Adipocyte (in vitro differentiated cells): ENCODE measurements around the gene AAK1.

ENCODE experiments used
- DNase-seq: peaks from one replicate; pipeline ENCODE4 v3.0.0-alpha.2; 2015; ENCODE audit warnings: low read depth
- H3K27me3 ChIP-seq: replicated peaks from 2 replicates; pipeline ENCODE4 v1.7.0; 2013; ENCODE audit warnings: mild to moderate bottlenecking, low read length, moderate library complexity; ENCODE audit not compliant: control insufficient read depth, insufficient read depth
- H3K36me3 ChIP-seq: 2 replicates; pipeline ENCODE4 v1.7.0; 2013; ENCODE audit warnings: low read length, mild to moderate bottlenecking, moderate library complexity; ENCODE audit not compliant: control insufficient read depth, insufficient read depth, severe bottlenecking
- H3K4me1 ChIP-seq: 2 replicates; pipeline ENCODE4 v1.7.0; 2013; ENCODE audit warnings: mild to moderate bottlenecking, low read length, moderate library complexity; ENCODE audit not compliant: control insufficient read depth, insufficient read depth
- H3K4me3 ChIP-seq: 2 replicates; pipeline ENCODE4 v1.7.0; 2013; ENCODE audit warnings: mild to moderate bottlenecking, low read length, moderate library complexity
- H3K9ac ChIP-seq: 2 replicates; pipeline ENCODE4 v1.7.0; 2013; ENCODE audit warnings: mild to moderate bottlenecking, low read length, moderate library complexity
- H3K9me3 ChIP-seq: 2 replicates; pipeline ENCODE4 v1.7.0; 2013; ENCODE audit warnings: mild to moderate bottlenecking, low read length, moderate library complexity; ENCODE audit not compliant: control insufficient read depth

The AAK1 gene

DNA sequence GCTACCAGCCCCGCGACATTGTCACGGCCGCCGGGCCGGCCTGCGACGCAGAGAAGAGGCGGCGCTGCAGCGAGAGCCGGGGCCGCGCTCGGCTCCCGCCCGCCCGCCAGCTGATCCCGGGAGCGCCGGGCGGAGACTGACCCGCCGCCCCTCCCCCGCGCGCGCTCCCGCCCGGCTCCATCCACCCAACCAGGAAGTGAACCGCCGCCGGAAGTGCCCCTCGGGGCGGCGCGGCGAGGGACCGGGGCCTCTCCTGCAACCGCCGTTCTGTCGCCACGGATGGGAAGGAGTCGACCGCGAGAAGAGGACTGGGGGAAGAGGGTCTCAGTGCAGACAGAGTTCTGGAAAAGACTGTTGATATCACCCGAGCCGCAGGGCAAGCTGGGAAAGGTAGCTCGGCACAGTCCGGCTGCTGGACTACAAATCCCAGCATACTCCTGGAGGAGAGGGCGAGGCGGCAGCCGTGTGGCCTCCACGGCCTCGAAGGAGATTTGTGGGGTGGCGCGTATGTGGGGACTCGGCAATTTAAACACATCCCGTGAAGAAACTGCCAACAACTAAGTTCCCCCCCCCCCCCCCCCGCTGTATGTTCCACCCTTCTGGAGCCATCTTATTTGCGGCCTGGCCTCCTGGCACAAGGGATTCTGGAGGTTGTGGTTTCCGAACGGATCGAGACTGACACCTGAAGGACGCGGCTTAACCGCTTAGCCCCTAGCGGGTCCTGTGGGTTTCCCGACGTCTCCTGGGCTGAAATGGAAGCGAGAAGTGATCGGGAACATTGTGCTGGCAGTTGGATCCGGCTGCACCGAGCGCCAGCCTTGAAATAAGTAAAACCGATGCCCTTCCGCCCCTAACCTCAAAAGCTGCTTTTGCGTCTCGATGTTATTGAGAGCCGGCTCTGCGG lies at the start of gene AAK1:
Gene AAK1 (minus strand): TSS at position 138 of the 904 bp plus-strand sequence. CDS start 699 bp downstream, outside the sequence.
- peak within 1 kb of the TSS; percentile 96 for H3K4me3 ChIP-seq
- no peaks in the 10 kb centered on the region for H3K36me3 ChIP-seq
- peak within 1 kb of the TSS; percentile 97 for H3K9ac ChIP-seq
- H3K4me1 ChIP-seq = peaks cover 39% of the 10 kb centered on the region
- no peaks in the 10 kb centered on the region for H3K27me3 ChIP-seq
- no peaks in the 10 kb centered on the region for H3K9me3 ChIP-seq
- DNase-seq = peak; percentile 96

DNA sequence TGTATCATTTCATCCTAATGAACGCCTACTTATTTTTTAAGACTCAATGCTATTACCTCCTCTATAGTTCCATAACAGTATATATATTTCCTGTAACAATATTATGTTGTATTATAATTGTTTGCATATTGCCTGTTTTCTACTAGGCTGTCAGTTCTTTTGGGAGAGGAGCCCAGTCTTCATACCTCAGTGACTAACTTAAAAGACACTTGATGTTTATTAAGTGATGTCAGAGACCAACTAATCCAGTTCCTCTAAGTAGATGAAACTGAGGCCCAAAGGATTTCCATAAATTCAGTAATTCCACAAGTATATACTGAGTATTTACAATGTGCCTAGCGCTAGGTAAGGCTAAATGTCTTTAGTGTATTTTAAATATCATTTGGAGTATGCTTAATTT lies 48.9 kb upstream of the AAK1 start:
- peak; percentile 59 for DNase-seq

DNA sequence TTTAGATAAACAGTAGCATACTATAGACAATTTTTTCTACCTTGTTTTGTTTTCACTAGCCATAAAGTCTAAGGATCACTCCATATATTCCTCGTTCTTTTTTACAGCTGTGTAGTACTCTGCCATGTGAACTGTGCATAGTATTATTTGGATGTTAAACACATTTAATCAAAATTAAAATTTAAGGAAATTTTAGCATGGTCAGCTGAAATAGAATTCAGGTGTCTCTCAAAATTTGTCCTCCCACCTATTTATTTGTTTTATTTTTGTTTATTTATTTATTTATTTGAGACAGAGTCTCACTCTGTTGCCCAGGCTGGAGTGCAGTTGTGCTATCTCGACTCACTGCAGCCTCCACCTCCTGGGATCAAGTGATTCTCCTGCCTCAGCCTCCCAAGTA lies 46.4 kb upstream of the AAK1 start:
- Histone ChIP-seq H3K9ac (no peak overlapping the region), H3K4me3 (no peak overlapping the region)

More for the DNA sequence above, 48.9 kb upstream of the AAK1 start:
- H3K9ac ChIP-seq = no peak overlapping the region
- no peaks in the 10 kb centered on the region for H3K27me3 ChIP-seq
- no peaks in the 10 kb centered on the region for H3K9me3 ChIP-seq
- H3K36me3 ChIP-seq = no peaks in the 10 kb centered on the region
- peaks cover 19% of the 10 kb centered on the region for H3K4me1 ChIP-seq
- no peak overlapping the region for H3K4me3 ChIP-seq

DNA sequence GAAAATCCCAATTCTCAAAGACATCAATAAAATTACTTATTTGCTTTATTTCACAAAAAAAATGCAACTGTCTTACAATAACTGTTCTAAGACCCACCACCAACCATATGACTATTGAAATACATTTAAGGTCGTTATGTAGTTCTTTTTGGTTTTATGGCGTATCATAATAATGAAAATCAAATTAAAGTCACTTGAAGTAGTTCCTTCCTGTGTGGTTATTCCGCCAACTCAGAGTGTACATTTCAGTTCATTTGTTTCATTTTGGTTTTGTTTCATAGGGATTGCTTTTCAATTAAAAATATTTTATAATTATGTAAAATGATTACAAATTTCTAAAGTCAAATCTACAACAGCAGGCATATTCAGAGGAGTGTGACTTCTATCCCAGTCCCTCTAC lies 45.9 kb upstream of the AAK1 start:
- Histone ChIP-seq H3K9ac (no peak overlapping the region), H3K36me3 (no peaks in the 10 kb centered on the region), H3K4me3 (no peak overlapping the region), H3K9me3 (no peaks in the 10 kb centered on the region), H3K27me3 (no peaks in the 10 kb centered on the region), H3K4me1 (peaks cover 11% of the 10 kb centered on the region)
- DNase-seq = no peak

More for the DNA sequence above, 46.4 kb upstream of the AAK1 start:
- Histone ChIP-seq H3K27me3 (no peaks in the 10 kb centered on the region), H3K4me1 (peaks cover 14% of the 10 kb centered on the region), H3K36me3 (no peaks in the 10 kb centered on the region), H3K9me3 (no peaks in the 10 kb centered on the region)
- DNase-seq = no peak

DNA sequence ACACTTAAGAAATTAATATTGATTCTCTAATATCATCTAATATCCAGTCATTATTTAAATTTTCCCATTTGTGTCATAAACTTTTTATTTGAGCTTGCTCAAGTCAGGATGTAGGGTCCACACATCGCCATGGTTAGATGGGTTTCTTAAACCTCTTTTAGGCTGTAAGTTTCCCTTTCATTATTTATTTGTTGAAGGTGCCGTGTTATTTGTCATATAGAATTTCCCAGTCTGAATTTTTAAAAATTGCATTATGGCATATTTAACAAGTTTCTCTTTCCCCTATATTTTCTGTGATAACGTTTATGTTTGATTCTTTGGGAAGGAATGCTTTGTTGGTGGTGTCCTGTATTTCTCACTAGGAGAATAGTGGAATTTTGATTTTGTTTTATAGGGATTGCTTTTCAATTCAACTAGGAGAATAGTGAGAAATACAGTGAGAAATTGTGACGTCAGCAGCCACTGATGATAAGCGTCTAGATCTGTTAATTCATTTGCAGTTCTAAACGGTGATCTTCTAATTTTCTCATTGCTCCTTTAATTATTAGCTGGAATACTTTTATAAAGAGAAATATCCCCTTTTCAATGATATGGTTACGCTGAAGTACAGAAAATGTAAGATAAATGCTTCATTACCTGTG lies 44.6 kb upstream of the AAK1 start:
- H3K27me3 ChIP-seq = no peaks in the 10 kb centered on the region
- H3K9me3 ChIP-seq = no peaks in the 10 kb centered on the region
- no peak overlapping the region for H3K4me3 ChIP-seq
- no peaks in the 10 kb centered on the region for H3K36me3 ChIP-seq
- no peak overlapping the region for H3K9ac ChIP-seq
- no peak for DNase-seq
- peaks cover 14% of the 10 kb centered on the region for H3K4me1 ChIP-seq

DNA sequence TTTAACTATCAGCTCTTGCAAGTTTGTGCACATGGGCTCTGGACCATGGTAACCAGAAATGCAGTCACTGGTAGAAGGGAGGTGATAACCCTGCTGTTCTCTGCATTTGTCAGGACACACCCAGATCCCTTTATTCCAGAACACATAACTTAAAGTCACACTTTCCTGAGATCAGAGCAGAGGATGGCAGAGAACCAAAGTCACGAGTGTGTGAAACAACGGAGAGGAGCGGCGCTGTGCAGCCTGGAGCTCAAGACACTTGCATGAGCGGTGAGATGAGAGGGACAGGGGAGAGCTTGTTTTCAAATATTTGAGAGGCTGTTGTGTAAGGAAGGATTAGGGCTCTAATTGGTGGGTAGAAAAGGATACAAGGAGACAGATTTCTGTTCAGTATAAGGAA lies 43.3 kb upstream of the AAK1 start:
- Histone ChIP-seq H3K9ac (no peak overlapping the region), H3K4me3 (no peak overlapping the region), H3K27me3 (no peaks in the 10 kb centered on the region), H3K4me1 (peaks cover 15% of the 10 kb centered on the region), H3K36me3 (no peaks in the 10 kb centered on the region), H3K9me3 (no peaks in the 10 kb centered on the region)
- no peak for DNase-seq

DNA sequence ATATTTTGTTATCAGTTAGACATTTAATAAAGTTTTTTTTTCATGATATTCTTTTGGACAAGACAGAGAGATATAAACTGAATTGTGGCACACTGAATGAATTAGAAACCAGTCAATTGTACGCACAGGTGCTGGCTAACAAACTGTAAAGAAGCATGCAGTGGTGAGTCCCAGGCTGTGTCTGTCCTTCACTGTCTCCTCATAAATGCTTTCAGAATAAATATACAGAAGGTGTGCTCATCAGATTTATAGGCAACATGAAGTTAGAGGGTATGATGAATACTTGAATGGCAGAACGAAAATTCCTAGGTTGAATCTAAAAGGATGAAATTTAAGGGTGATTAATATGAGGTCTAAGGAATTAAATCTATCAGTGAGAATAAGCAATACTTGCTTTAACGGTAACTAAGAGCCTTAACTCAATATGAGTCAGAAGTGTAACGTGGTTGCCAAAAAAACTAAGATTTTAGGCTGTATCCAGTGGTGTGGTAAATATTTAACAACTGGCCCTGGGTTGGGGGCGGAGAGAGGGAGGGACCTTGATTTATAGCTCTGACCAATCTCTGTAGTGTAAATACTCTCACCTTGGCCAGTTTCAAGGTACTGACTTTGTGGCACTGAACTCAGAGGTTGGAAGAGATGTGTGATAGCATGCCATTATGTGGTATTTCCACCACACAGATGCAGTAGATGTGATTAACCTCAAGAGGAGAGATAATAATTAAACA lies 41.9 kb upstream of the AAK1 start:
- no peak for DNase-seq
- Histone ChIP-seq H3K9me3 (no peaks in the 10 kb centered on the region), H3K9ac (no peak overlapping the region), H3K36me3 (no peaks in the 10 kb centered on the region), H3K4me1 (peaks cover 15% of the 10 kb centered on the region), H3K4me3 (no peak overlapping the region), H3K27me3 (no peaks in the 10 kb centered on the region)

DNA sequence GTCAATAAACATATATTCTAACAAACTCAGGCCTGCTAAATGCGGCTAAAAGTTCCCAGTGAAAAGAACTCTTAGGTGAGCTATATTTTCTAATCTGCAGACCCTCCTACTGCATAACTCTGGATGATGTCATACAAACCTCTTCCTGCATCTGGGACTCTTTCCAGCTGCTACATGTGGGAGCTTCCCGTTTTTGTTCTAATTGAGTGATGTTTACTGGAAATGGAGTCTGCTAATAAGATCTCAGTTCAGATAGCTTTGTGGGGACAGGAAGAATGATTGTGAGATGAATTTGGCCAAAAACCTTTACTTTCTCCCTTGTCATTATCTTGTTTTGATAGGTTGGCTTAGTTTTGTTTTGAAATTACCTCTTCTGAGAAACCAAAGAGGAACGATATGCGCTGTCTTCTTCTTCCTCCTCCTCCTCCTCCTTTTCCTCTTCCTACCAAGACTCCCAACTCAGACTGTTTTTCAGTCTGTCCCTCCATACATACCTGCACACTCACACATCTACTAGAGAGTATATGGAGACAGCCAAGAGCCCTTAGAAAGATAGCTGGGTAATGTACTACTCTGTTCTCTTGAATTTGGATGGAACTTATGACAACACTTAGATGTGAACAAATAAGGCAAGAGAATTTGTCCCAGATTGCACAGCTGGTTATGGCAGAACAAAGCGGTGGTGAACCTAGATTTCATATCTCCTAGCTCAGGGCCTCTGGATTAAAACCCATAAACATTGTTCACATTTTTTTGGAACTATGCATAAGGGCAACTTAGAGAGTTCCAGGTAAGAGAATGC lies 39.8 kb upstream of the AAK1 start:
- DNase-seq = peak; percentile 60
- no peaks in the 10 kb centered on the region for H3K36me3 ChIP-seq
- H3K9ac ChIP-seq = no peak overlapping the region
- no peaks in the 10 kb centered on the region for H3K9me3 ChIP-seq
- peaks cover 15% of the 10 kb centered on the region for H3K4me1 ChIP-seq
- no peak overlapping the region for H3K4me3 ChIP-seq
- no peaks in the 10 kb centered on the region for H3K27me3 ChIP-seq

DNA sequence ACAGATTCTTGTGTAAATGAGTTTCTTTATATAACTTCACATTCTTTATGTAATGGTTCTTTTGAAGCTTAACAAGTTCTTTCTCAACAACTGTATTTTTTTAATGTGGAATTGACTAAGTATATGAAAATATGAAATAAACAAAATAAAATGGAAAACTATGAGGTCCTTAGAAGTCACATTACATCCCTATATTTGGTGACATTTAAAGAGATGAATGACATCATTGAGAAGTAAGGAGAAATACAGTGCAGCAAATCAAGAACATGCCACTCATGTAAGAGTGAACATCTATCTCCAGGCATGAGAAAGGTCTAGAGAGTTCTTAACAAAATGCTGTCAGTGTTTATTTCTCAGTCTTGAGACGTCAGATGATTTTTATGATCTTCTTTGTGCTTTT lies 39.0 kb upstream of the AAK1 start:
- no peaks in the 10 kb centered on the region for H3K27me3 ChIP-seq
- peaks cover 15% of the 10 kb centered on the region for H3K4me1 ChIP-seq
- H3K36me3 ChIP-seq = no peaks in the 10 kb centered on the region
- H3K9me3 ChIP-seq = no peaks in the 10 kb centered on the region
- no peak for DNase-seq
- no peak overlapping the region for H3K9ac ChIP-seq
- H3K4me3 ChIP-seq = no peak overlapping the region

DNA sequence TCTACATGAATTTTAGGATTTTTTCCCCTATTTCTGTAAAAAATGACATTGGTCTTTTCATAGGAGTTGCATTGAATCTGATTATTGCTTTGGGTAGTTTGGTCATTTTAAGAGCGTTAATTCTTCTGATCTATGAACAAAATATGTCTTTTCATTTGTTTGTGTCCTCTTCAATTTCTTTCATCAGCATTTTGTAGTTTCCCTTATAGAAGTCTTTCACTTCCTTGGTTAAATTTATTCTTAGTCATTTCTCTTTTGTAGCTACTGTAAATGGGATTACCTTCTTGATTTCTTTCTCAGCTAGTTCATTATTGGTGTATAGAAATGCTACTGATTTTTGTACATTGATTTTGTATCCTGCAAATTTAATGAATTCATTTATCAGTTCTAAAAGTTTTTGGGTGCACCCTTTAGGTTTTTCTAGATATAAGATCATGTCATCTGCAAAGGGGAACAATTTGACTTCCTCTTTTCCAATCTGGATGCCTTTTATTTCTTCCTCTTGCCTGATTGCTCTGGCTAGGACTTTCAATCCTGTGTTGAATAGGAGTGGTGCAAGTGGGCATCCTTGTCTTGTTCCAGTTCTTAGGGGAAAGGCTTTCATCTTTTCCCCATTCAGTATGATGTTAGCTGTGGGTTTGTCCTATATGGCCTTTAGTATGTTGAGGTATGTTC lies 36.6 kb upstream of the AAK1 start:
- no peak overlapping the region for H3K4me3 ChIP-seq
- H3K27me3 ChIP-seq = no peaks in the 10 kb centered on the region
- peaks cover 10% of the 10 kb centered on the region for H3K4me1 ChIP-seq
- H3K9ac ChIP-seq = no peak overlapping the region
- no peaks in the 10 kb centered on the region for H3K9me3 ChIP-seq
- no peak for DNase-seq
- H3K36me3 ChIP-seq = no peaks in the 10 kb centered on the region
